Body of pancreas (tissue), 4 donors: ENCODE data around the gene MRPS16. TPM values are rescaled to one million over a fixed set of nuclear protein-coding genes. Genes with fewer than 3 reads are reported as not detected.
A peak's percentile ranks its signal among the peaks of the same experiment; 100 is the strongest.

Experiments
- ATAC-seq: fragments of 150-250 bp; one replicate; pipeline ENCODE4 v1.9.1; 2016
- DNase-seq, 4 donors: peaks; one replicate each; pipeline ENCODE4 v3.0.0-alpha.2; 2019
- H3K27ac ChIP-seq, 4 donors: fragments of 200-600 bp; sonication (generic); 1 replicate in 3 of 4; 2 replicates in 1 of 4; pipeline versions ENCODE4 v1.5.1 to v1.6.1; 2016 to 2019; ENCODE audit warnings: mild to moderate bottlenecking in 1 of 4, mixed read lengths in 1 of 4, moderate library complexity in 1 of 4
- H3K27me3 ChIP-seq, 2 donors: fragments of 200-600 bp; sonication (generic); one replicate each; pipeline ENCODE4 v1.6.0; 2016; ENCODE audit warnings: mild to moderate bottlenecking in 1 of 2
- H3K36me3 ChIP-seq, 2 donors: fragments of 200-600 bp; sonication (generic); replicated peaks in 1 of 2; 2 replicates each; pipeline ENCODE4 v1.5.1; 2016; ENCODE audit warnings: low read depth in 2 of 2; ENCODE audit not compliant: insufficient read depth in 1 of 2
- H3K4me1 ChIP-seq: fragments of 200-600 bp; sonication (generic); one replicate; pipeline ENCODE4 v1.6.0; 2016
- H3K4me3 ChIP-seq, 2 donors: fragments of 200-600 bp; sonication (generic); 1 replicate in 1 of 2; 2 replicates in 1 of 2; pipeline ENCODE4 v1.5.1; 2016 to 2019
- H3K9me3 ChIP-seq, 3 donors: fragments of 200-600 bp; sonication (generic); 1 replicate in 2 of 3; 2 replicates in 1 of 3; pipeline ENCODE4 v1.5.1; 2016
- CTCF ChIP-seq, 7 experiments: fragments of 450-650 bp in 4 of 7; fragments of 200-600 bp in 3 of 7; sonication (generic) in 3 of 7; IDR thresholded peaks; one replicate each; pipeline ENCODE4 v1.5.1; 2016 to 2019; ENCODE audit warnings: antibody characterized with exemption in 7 of 7
- POLR2A ChIP-seq, 3 donors: fragments of 450-650 bp; IDR thresholded peaks; one replicate each; pipeline ENCODE4 v1.6.1; 2016; ENCODE audit warnings: antibody characterized with exemption in 3 of 3, mild to moderate bottlenecking in 2 of 3
- WGBS, 2 donors: methylation state at CpG; one replicate each; pipeline ENCODE4 v1.1.5; 2017; 5-methylcytosine and 5-hydroxymethylcytosine counted together
- intact Hi-C: fragments of 100-400 bp; cut with DNase I; formaldehyde crosslinking; loops from one replicate; pipeline ENCODE4 v1.15.1; 2023
- total RNA-seq, 2 donors: library from RNA; depleted of rRNA; stranded (reverse); fragments of >200 nt; gene quantifications; one replicate each; pipeline ENCODE4 v1.1.0, GENCODE V29; 2016

MRPS16 gene
- total RNA-seq, 2 donors from 2014 or later: 18.7 to 24.7 TPM

GRCh38 chr10:73248259-73248724, 4.2 kb downstream of the MRPS16 start:
- Histone ChIP-seq H3K9me3 (no peaks in the 10 kb centered on the region), H3K4me1 (peaks cover 35% of the 10 kb centered on the region), H3K27me3 (no peaks in the 10 kb centered on the region), H3K36me3 (peaks cover 0 to 2% of the 10 kb centered on the region in 2 donors), H3K4me3 (no peak overlapping the region), H3K27ac (peak overlapping the region in 2 of 4 donors; percentile 87 to 90)
- WGBS, 2 donors: 72 to 77% methylated on average over 5 of the region's 5 CpGs
- TF ChIP-seq POLR2A (IDR thresholded peaks at IDR 0.05): no peak
- no peak for TF ChIP-seq CTCF (IDR thresholded peaks at IDR 0.05)
- no peak for DNase-seq
- intact Hi-C loops: no loop called here
- ATAC-seq: no peak

- H3K27ac ChIP-seq: peak overlapping the region; percentile 58 to 90 (median 86)
- ATAC-seq: no peak
- no peaks in the 10 kb centered on the region for H3K9me3 ChIP-seq
- DNase-seq: no peak
- intact Hi-C loops: no loop called here
- H3K27me3 ChIP-seq: no peaks in the 10 kb centered on the region
- H3K36me3 ChIP-seq: peaks cover 0 to 5% of the 10 kb centered on the region in 2 donors
- TF ChIP-seq POLR2A (IDR thresholded peaks at IDR 0.05) (no peak), CTCF (IDR thresholded peaks at IDR 0.05) (no peak)
- H3K4me1 ChIP-seq: peaks cover 32% of the 10 kb centered on the region
- H3K4me3 ChIP-seq: peak overlapping the region; percentile 14 to 89
- WGBS, 2 donors: 12 to 20% methylated on average over 4 of the region's 4 CpGs
Observed at GRCh38 chr10:73247509-73248258, 4.8 kb downstream of the MRPS16 start.

- WGBS, 2 donors: 1% methylated on average over 14 to 78 of the region's 78 CpGs
- DNase-seq: peak; percentile 95 to 99 (median 98)
- Histone ChIP-seq H3K4me3 (peak within 1 kb of the TSS; percentile 14 to 89), H3K27me3 (no peaks in the 10 kb centered on the region), H3K27ac (peak within 1 kb of the TSS; percentile 58 to 90 (median 86)), H3K9me3 (no peaks in the 10 kb centered on the region), H3K36me3 (peaks cover 0 to 7% of the 10 kb centered on the region in 2 donors), H3K4me1 (peaks cover 32% of the 10 kb centered on the region)
- TF ChIP-seq POLR2A (IDR thresholded peaks at IDR 0.05) (peak; percentile 85 to 97 (median 97)), CTCF (IDR thresholded peaks at IDR 0.05) (peak in 1 of 7 experiments; percentile 33)
- peak; percentile 97 for ATAC-seq
- intact Hi-C loops: no loop called here
Observed at GRCh38 chr10:73246646-73247508, 5.6 kb downstream of the MRPS16 start, which contains the start of gene DNAJC9. Gene DNAJC9, minus strand, starts transcription at chr10:73247255. Its CDS starts 66 bp downstream, at chr10:73247189.

GRCh38 chr10:73246322-73246645, 6.2 kb downstream of the MRPS16 start:
- intact Hi-C loops: no loop called here
- DNase-seq: no peak
- no peaks in the 10 kb centered on the region for H3K27me3 ChIP-seq
- no peak for ATAC-seq
- H3K36me3 ChIP-seq: peaks cover 0 to 12% of the 10 kb centered on the region in 2 donors
- H3K4me3 ChIP-seq: peak overlapping the region; percentile 14 to 89
- no peaks in the 10 kb centered on the region for H3K9me3 ChIP-seq
- WGBS, 2 donors: 0 to 2% methylated on average over 8 of the region's 8 CpGs
- H3K27ac ChIP-seq: peak overlapping the region; percentile 58 to 90 (median 86)
- TF ChIP-seq CTCF (IDR thresholded peaks at IDR 0.05) (no peak), POLR2A (IDR thresholded peaks at IDR 0.05) (no peak)
- peaks cover 26% of the 10 kb centered on the region for H3K4me1 ChIP-seq
